SU-DHL-6 (cell line): ENCODE results near the gene LFNG.

Source experiments
- H2AFZ ChIP-seq: fragments of 200-600 bp; sonication (generic); 2 replicates; pipeline ENCODE4 v1.6.1; 2014; ENCODE audit warnings: low read depth, mild to moderate bottlenecking, moderate library complexity, mixed read lengths, antibody characterized with exemption, low read length; ENCODE audit not compliant: severe bottlenecking
- H3F3A ChIP-seq: fragments of 200-600 bp; shearing (Covaris generic); 2 replicates; pipeline ENCODE4 v1.6.0; 2016; ENCODE audit warnings: antibody characterized with exemption, mild to moderate bottlenecking; ENCODE audit not compliant: insufficient read depth
- H3K27ac ChIP-seq: fragments of 200-600 bp; sonication (generic); 2 replicates; pipeline ENCODE4 v1.5.1; 2016; ENCODE audit warnings: low read depth, mild to moderate bottlenecking, low read length, moderate library complexity, mixed read lengths
- H3K27me3 ChIP-seq: fragments of 200-600 bp; sonication (generic), shearing (Covaris generic); 2 replicates; pipeline ENCODE4 v1.6.0; 2014; ENCODE audit warnings: mild to moderate bottlenecking, low read length
- H3K36me3 ChIP-seq: fragments of 200-600 bp; sonication (generic); 2 replicates; pipeline ENCODE4 v1.6.1; 2014; ENCODE audit warnings: mild to moderate bottlenecking, low read length, mixed read lengths
- H3K4me2 ChIP-seq: fragments of 300-600, 200-600 bp; shearing (Covaris generic), sonication (generic); 2 replicates; pipeline ENCODE4 v1.6.0; 2014; ENCODE audit warnings: low read length, low read depth, mild to moderate bottlenecking; ENCODE audit not compliant: poor library complexity, severe bottlenecking
- H3K4me3 ChIP-seq: fragments of 200-600 bp; sonication (generic); 2 replicates; pipeline ENCODE4 v1.5.1; 2014; ENCODE audit warnings: antibody characterized with exemption, low read length, mild to moderate bottlenecking, mixed read lengths; ENCODE audit not compliant: insufficient read depth, poor library complexity, severe bottlenecking
- H3K79me2 ChIP-seq: fragments of 200-600 bp; sonication (generic); 2 replicates; pipeline ENCODE4 v1.6.1; 2014; ENCODE audit warnings: mild to moderate bottlenecking, low read length, moderate library complexity; ENCODE audit not compliant: insufficient read depth
- H3K9ac ChIP-seq: fragments of 200-600 bp; sonication (generic); 2 replicates; pipeline ENCODE4 v1.7.0; 2014; ENCODE audit warnings: mild to moderate bottlenecking, low read length
- H3K9me2 ChIP-seq: fragments of 200-600 bp; sonication (generic); replicated peaks from 2 replicates; pipeline ENCODE4 v1.6.1; 2014; ENCODE audit warnings: low read length; ENCODE audit not compliant: insufficient read depth
- H3K9me3 ChIP-seq: fragments of 200-600 bp; sonication (generic); 2 replicates; pipeline ENCODE4 v1.6.1; 2014; ENCODE audit warnings: low read length, mixed read lengths; ENCODE audit not compliant: insufficient read depth
- H4K20me1 ChIP-seq: fragments of 200-600 bp; sonication (generic); 2 replicates; pipeline ENCODE4 v1.6.1; 2014; ENCODE audit warnings: low read depth, mild to moderate bottlenecking, antibody characterized with exemption, low read length, moderate library complexity, mixed read lengths
- CTCF ChIP-seq: fragments of 200-600 bp; sonication (generic); IDR thresholded peaks from one replicate; pipeline ENCODE4 v1.5.1; 2017; ENCODE audit warnings: antibody characterized with exemption, mild to moderate bottlenecking, low read length, moderate library complexity; ENCODE audit not compliant: insufficient read depth, poor library complexity, severe bottlenecking
- EZH2phosphoT487 ChIP-seq: fragments of 200-600 bp; sonication (generic), shearing (Covaris generic); conservative IDR thresholded peaks from 2 replicates; pipeline ENCODE4 v1.6.1; 2018; ENCODE audit warnings: mild to moderate bottlenecking, antibody characterized with exemption, low read length, moderate library complexity, mixed read lengths

Gene LFNG

DNA sequence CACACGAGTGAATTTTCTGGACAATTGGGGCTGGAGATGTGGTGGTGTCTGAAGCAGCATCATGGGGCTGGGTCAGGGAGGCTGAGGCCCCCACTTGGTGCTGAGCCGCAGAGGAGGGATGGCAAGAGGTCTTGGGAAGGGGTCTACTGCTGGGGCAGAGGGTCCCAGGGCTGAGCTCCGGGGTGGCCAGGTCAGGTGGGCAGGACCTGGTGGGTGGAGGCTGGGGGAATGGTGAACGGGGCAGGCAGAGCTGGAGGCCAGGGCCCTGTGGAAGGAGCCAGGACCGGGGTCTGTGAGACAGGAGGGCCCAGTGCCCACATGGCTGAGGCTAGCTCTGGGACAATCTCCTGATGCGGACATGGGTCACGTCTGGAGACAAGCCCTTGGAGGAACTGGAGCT lies 20.4 kb upstream of the LFNG start:
- Histone ChIP-seq H3K4me2 (no peak overlapping the region), H3K36me3 (no peaks in the 10 kb centered on the region), H3K9ac (no peak overlapping the region), H3K9me3 (no peaks in the 10 kb centered on the region), H3K27me3 (no peaks in the 10 kb centered on the region), H3K79me2 (no peaks in the 10 kb centered on the region), H3K27ac (no peak overlapping the region), H3K4me3 (no peak overlapping the region), H2AFZ (no peak overlapping the region), H3F3A (no peaks in the 10 kb centered on the region), H3K9me2 (no peaks in the 10 kb centered on the region), H4K20me1 (no peaks in the 10 kb centered on the region)
- TF ChIP-seq CTCF: no peak
- TF ChIP-seq EZH2phosphoT487: no peak

DNA sequence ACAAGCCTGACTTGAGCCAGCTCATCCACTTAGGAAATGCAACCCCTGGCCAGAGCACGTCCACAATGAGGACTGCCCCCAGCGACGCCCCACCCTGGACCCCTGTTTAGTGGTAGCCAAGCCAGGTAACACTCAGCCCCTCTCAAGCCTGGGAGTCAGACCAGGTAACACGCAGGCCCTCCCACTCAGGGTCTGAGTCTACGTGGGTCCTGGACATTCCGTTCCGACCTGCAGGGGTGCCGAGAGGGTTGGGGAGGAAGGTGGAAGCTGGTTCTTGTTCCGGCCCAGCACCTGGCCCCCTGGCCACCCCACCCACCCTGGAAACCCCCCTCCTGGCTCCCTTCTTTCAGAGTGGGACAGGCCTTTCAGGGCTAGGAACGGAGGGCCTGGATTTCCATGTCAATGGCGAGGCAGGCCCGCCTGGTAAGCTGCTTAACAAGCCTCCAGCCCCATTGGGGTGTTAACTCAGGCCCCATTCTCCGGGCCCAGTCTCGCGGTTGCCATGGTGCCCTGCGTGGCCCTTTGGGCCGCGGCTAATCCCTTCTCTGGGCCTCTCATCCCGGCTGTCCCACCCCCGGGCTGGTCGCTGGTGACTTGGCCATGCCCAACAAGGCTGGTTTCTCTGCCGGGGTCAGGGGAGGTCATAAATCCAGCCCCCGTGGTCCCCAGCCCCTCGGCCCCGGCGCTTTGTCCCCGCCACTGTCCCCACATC lies 19.7 kb upstream of the LFNG start:
- Histone ChIP-seq H2AFZ (no peak overlapping the region), H3K27ac (no peak overlapping the region), H4K20me1 (no peaks in the 10 kb centered on the region), H3K4me3 (no peak overlapping the region), H3K9me2 (no peaks in the 10 kb centered on the region), H3K9me3 (no peaks in the 10 kb centered on the region), H3F3A (no peaks in the 10 kb centered on the region), H3K9ac (no peak overlapping the region), H3K27me3 (no peaks in the 10 kb centered on the region), H3K4me2 (no peak overlapping the region), H3K36me3 (no peaks in the 10 kb centered on the region), H3K79me2 (no peaks in the 10 kb centered on the region)
- TF ChIP-seq CTCF (no peak), EZH2phosphoT487 (no peak)

DNA sequence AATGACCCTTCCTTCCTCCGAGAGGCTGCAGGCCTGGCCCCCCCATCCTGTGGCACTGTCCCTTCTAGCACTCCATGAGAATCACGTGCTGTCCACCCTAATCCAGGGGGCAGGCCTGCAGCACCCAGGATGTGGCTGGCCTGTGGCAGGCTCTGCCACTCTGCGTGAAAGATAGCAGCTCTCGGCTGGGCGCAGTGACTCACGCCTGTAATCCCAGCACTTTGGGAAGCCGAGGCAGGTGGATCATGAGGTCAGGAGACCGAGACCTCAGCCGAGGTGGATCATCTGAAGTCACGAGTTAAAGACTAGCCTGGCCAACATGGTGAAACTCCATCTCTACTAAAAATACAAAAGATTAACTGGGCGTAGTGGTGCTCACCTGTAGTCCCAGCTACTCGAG lies 18.9 kb upstream of the LFNG start:
- Histone ChIP-seq H3K9ac (no peak overlapping the region), H3K36me3 (no peaks in the 10 kb centered on the region), H3K9me3 (no peaks in the 10 kb centered on the region), H3K27ac (no peak overlapping the region), H3K79me2 (no peaks in the 10 kb centered on the region), H4K20me1 (no peaks in the 10 kb centered on the region), H3K27me3 (no peaks in the 10 kb centered on the region), H2AFZ (no peak overlapping the region), H3K4me2 (no peak overlapping the region), H3K9me2 (no peaks in the 10 kb centered on the region), H3K4me3 (no peak overlapping the region), H3F3A (no peaks in the 10 kb centered on the region)
- TF ChIP-seq EZH2phosphoT487: no peak

DNA sequence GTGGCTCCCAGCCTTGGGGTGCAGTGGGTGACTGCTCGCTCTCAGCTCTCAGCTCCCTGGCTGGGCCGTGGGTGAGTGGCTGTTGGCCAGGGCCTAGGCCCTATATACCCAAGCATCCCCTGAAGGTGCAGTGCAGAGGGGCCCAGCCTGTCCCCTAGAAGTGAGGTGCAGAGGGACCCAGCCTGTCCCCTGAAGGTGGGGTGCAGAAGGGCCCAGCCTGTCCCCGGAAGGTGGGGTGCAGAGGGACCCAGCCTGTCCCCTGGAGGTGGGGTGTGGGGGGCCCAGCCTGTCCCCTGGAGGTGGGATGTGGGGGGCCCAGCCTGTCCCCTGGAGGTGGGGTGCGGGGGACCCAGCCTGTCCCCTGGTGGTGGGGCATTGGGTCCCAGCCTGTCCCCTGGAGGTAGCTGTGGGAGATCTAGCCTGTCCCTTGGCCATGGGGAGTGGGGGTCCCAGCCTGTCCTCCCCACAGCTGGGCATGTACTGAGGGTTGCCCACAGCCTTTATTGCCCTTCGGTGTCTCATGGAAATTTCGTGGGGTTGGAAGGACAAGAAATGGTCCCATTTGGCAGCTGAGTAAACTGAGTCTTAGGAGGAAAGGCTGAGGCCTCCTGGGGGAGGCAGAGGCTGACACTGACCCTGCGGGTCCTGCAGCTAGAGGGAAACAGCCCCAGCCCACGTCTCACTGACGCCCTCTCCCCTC lies 17.5 kb upstream of the LFNG start:
- H3K27ac ChIP-seq: no peak overlapping the region
- TF ChIP-seq CTCF (no peak), EZH2phosphoT487 (no peak)
- H3K4me3 ChIP-seq: no peak overlapping the region
- H3K9me3 ChIP-seq: no peaks in the 10 kb centered on the region
- H3F3A ChIP-seq: no peaks in the 10 kb centered on the region
- no peaks in the 10 kb centered on the region for H3K27me3 ChIP-seq
- no peaks in the 10 kb centered on the region for H3K79me2 ChIP-seq
- no peaks in the 10 kb centered on the region for H4K20me1 ChIP-seq
- H3K9me2 ChIP-seq: no peaks in the 10 kb centered on the region
- no peaks in the 10 kb centered on the region for H3K36me3 ChIP-seq
- H2AFZ ChIP-seq: no peak overlapping the region
- H3K4me2 ChIP-seq: no peak overlapping the region
- H3K9ac ChIP-seq: no peak overlapping the region
